Osteoblast (primary cell): Measurements from ENCODE around the gene FBRSL1. TPM values are rescaled to one million over a fixed set of nuclear protein-coding genes. Genes with fewer than 3 reads are reported as not detected.

ENCODE experiments used
- DNase-seq: peaks from one replicate; pipeline ENCODE4 v3.0.0; 2011; ENCODE audit warnings: low spot score, mixed read lengths; ENCODE audit not compliant: insufficient read length; ENCODE audit errors: missing footprints
- H2AFZ ChIP-seq: 2 replicates; pipeline ENCODE4 v1.6.0; 2011; ENCODE audit warnings: mild to moderate bottlenecking, low read length
- H3K27ac ChIP-seq: 2 replicates; pipeline ENCODE4 v1.5.1; 2011; ENCODE audit warnings: mild to moderate bottlenecking, low read depth, low read length, moderate library complexity
- H3K27me3 ChIP-seq: 2 replicates; pipeline ENCODE4 v1.6.0; 2012; ENCODE audit warnings: mild to moderate bottlenecking, control low read depth, inconsistent platforms, low read length, moderate library complexity; ENCODE audit not compliant: insufficient read depth
- H3K36me3 ChIP-seq: 2 replicates; pipeline ENCODE4 v1.5.1; 2011; ENCODE audit warnings: mild to moderate bottlenecking, low read length, control low read depth, moderate library complexity; ENCODE audit not compliant: insufficient read depth
- H3K4me1 ChIP-seq: 2 replicates; pipeline ENCODE4 v1.5.1; 2011; ENCODE audit warnings: mild to moderate bottlenecking, low read length, control low read depth, moderate library complexity; ENCODE audit not compliant: insufficient read depth
- H3K4me2 ChIP-seq: 2 replicates; pipeline ENCODE4 v1.6.0; 2011; ENCODE audit warnings: mild to moderate bottlenecking, low read length; ENCODE audit not compliant: insufficient read depth
- H3K4me3 ChIP-seq: fragments of 200-600 bp; sonication (generic); 3 replicates; pipeline ENCODE4 v1.5.1; 2012; ENCODE audit warnings: mild to moderate bottlenecking, low read length, inconsistent platforms; ENCODE audit not compliant: insufficient read depth
- H3K79me2 ChIP-seq: 2 replicates; pipeline ENCODE4 v1.6.0; 2012; ENCODE audit warnings: mild to moderate bottlenecking, low read length, control low read depth, inconsistent platforms; ENCODE audit not compliant: insufficient read depth
- H3K9me3 ChIP-seq: 2 replicates; pipeline ENCODE4 v1.5.1; 2011; ENCODE audit warnings: low read depth, low read length, control low read depth
- H4K20me1 ChIP-seq: 2 replicates; pipeline ENCODE4 v1.6.0; 2012; ENCODE audit warnings: mild to moderate bottlenecking, low read length, control low read depth; ENCODE audit not compliant: insufficient read depth
- total RNA-seq: library from RNA; depleted of rRNA; stranded (reverse); fragments of >200 nt; gene quantifications from 2 replicates; pipeline ENCODE4 v1.2.3, GENCODE V29; 2012
- TF ChIP-seq, protein P1 (sequence below): IDR thresholded peaks from 2 replicates; pipeline ENCODE4 v1.5.1; 2011; ENCODE audit warnings: mild to moderate bottlenecking, low read depth, low read length, moderate library complexity; ENCODE audit errors: extremely low read depth

FBRSL1 gene
- total RNA-seq, 1 donor, result 12.3 TPM

DNA sequence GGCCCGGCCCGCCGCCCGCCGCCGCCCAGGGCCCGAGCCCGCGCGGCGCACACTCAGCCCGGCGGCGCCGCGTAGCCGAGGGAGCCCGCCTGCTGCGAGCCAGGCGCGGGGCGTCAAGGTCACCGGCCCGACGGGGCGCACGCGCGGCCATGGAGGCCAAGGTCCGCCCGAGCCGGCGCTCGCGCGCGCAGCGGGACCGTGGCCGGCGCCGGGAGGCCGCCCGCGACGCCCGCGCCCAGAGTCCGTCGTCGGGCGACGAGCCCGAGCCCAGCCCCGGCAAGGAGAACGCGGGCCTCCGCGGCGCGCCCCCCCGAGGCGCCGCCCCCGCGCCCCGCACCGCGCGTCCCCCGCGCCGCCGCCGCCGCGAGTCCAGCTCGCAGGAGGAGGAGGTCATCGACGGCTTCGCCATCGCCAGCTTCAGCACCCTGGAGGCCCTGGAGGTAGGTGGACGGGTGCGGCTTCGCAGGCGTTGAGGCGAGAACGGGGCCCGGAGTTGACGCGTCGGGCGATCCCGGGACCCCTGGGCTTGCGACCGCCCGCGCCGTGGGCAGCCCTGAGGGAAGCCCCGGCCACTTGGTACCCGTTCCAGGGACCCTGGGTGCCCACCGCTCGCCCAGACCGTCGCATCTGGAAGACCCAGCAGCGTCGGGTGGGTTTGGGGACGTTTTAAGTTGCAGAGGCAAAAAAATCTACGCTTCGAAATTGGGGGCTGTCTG, 629 bp downstream of the FBRSL1 start:
- Histone ChIP-seq H3K36me3 (no peaks in the 10 kb centered on the region), H3K4me3 (peak overlapping the region; percentile 77), H3K27ac (peak overlapping the region; percentile 12), H3K4me2 (peak overlapping the region; percentile 98), H3K9me3 (no peaks in the 10 kb centered on the region), H3K27me3 (no peaks in the 10 kb centered on the region), H2AFZ (no peak overlapping the region), H3K4me1 (peaks cover 9% of the 10 kb centered on the region), H3K79me2 (peaks cover 50% of the 10 kb centered on the region), H4K20me1 (peaks cover 49% of the 10 kb centered on the region)
- DNase-seq, result peak; percentile 98
- TF ChIP-seq, protein P1, sequence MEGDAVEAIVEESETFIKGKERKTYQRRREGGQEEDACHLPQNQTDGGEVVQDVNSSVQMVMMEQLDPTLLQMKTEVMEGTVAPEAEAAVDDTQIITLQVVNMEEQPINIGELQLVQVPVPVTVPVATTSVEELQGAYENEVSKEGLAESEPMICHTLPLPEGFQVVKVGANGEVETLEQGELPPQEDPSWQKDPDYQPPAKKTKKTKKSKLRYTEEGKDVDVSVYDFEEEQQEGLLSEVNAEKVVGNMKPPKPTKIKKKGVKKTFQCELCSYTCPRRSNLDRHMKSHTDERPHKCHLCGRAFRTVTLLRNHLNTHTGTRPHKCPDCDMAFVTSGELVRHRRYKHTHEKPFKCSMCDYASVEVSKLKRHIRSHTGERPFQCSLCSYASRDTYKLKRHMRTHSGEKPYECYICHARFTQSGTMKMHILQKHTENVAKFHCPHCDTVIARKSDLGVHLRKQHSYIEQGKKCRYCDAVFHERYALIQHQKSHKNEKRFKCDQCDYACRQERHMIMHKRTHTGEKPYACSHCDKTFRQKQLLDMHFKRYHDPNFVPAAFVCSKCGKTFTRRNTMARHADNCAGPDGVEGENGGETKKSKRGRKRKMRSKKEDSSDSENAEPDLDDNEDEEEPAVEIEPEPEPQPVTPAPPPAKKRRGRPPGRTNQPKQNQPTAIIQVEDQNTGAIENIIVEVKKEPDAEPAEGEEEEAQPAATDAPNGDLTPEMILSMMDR, result no peak

DNA sequence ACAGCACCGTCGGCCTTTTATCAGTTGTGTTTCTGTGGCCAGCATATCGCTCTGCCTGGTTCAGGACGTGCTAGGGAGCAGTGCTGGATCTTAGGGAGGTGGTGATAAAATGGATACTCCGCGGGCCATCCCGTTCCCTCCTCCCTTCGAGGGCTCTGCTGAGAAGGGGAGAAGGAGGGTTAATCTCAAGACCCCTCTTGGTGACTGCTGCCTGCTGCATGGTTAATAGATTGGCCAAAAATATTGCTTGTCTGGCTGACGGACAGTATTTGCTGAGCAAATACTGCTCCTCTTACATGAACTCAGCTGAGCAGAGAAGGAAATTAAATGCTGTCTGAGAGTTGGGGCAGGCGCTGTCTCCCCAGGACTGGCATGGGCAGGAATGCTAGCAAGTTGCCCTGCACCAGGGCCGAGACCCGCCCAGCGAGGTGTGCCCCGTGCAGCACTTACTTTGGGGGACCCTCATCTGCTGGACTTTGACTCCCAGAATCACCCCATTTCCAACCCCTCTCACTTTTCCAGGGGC, 1.2 kb downstream of the FBRSL1 start:
- H2AFZ ChIP-seq, result no peak overlapping the region
- no peaks in the 10 kb centered on the region for H3K36me3 ChIP-seq
- H3K79me2 ChIP-seq, result peaks cover 56% of the 10 kb centered on the region
- no peaks in the 10 kb centered on the region for H3K27me3 ChIP-seq
- peak overlapping the region; percentile 12 for H3K27ac ChIP-seq
- DNase-seq, result peak; percentile 96
- H4K20me1 ChIP-seq, result peaks cover 55% of the 10 kb centered on the region
- peak overlapping the region; percentile 98 for H3K4me2 ChIP-seq
- H3K4me3 ChIP-seq, result peak overlapping the region; percentile 77
- H3K4me1 ChIP-seq, result peaks cover 9% of the 10 kb centered on the region
- H3K9me3 ChIP-seq, result no peaks in the 10 kb centered on the region
- TF ChIP-seq, protein P1, result no peak

DNA sequence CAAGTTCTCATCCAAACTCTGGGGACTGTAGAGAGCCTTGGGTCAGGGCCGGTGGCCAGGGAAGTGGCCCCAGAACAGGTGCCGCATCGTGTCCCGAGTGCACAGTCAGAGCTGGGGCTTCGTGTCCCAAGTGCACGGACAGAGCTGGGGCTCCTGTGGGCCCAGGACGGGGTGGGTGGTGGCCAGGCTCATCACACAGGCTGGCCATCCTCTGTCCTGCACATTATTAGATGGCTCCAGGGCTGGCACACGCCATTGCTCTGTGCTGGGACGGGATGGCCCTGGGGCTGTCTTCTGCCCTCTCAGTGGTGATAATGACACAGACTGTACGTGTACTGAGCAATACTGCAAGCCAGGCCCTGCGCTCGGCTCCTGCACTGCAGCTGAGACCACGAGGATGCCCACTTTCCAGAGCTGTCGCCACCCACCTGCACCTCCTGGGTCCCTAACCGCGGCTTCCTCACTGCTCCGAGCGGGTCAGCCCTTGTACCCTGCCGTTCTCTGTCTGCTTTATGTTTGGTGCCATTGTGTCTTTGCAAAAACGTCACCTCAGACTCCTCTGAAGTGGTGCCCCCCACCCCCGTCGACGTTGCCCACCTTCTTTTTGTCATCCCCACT, 1.9 kb downstream of the FBRSL1 start:
- Histone ChIP-seq H4K20me1 (peaks cover 60% of the 10 kb centered on the region), H3K36me3 (no peaks in the 10 kb centered on the region), H3K79me2 (peaks cover 63% of the 10 kb centered on the region), H3K9me3 (no peaks in the 10 kb centered on the region), H3K4me3 (peak overlapping the region; percentile 77), H3K27me3 (no peaks in the 10 kb centered on the region), H3K4me2 (peak overlapping the region; percentile 98), H2AFZ (no peak overlapping the region), H3K27ac (no peak overlapping the region), H3K4me1 (peaks cover 9% of the 10 kb centered on the region)
- TF ChIP-seq, protein P1, result no peak
- no peak for DNase-seq

DNA sequence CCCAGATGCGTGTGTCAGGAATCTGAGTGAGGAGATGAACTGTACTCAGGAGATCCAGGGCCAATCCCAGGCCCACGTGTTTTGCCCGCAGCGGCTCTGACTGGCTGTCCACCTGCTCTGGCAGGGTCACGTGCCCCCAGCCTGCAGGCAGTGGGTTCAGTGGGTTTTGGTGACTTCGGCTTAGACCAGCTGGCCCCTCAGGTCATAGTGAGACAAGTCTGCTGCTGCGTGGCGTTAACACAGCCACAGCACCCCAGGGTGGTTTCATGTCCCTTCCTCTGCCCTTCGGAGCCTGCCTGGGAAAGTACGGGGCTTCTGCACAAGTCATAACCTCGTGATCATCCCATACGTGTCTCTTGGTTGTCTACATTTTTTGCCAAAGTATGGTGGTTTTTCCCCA, 2.6 kb downstream of the FBRSL1 start:
- H3K27ac ChIP-seq, result no peak overlapping the region
- no peak overlapping the region for H3K4me3 ChIP-seq
- peaks cover 69% of the 10 kb centered on the region for H3K79me2 ChIP-seq
- no peaks in the 10 kb centered on the region for H3K9me3 ChIP-seq
- H3K36me3 ChIP-seq, result no peaks in the 10 kb centered on the region
- H4K20me1 ChIP-seq, result peaks cover 66% of the 10 kb centered on the region
- H3K4me2 ChIP-seq, result peak overlapping the region; percentile 98
- DNase-seq, result no peak
- peaks cover 9% of the 10 kb centered on the region for H3K4me1 ChIP-seq
- no peaks in the 10 kb centered on the region for H3K27me3 ChIP-seq
- TF ChIP-seq, protein P1, result no peak
- H2AFZ ChIP-seq, result no peak overlapping the region
